GM23338 (cell line): ENCODE data around the gene TMEM270. TPM values are rescaled to one million over a fixed set of nuclear protein-coding genes. Genes with fewer than 3 reads are reported as not detected.

ENCODE experiments used
- ATAC-seq: fragments of 200-7000 bp; cut with Tn5 transposase; 3 replicates; pipeline ENCODE4 v1.9.1; 2020
- DNase-seq: peaks from one replicate; pipeline ENCODE4 v3.0.0-alpha.2; 2015; ENCODE audit warnings: low spot score
- H2AFZ ChIP-seq: fragments of 200-600 bp; sonication (generic); 2 replicates; pipeline ENCODE4 v1.8.0; 2016; ENCODE audit warnings: antibody characterized with exemption, mild to moderate bottlenecking, moderate library complexity
- H3F3A ChIP-seq: fragments of 200-600 bp; sonication (generic); replicated peaks from 2 replicates; pipeline ENCODE4 v1.8.0; 2017; ENCODE audit warnings: antibody characterized with exemption, mixed run types, low read depth
- H3K27ac ChIP-seq: fragments of 200-600 bp; sonication (generic); 2 replicates; pipeline ENCODE4 v1.6.1; 2016; ENCODE audit warnings: low read depth
- H3K27me3 ChIP-seq: fragments of 200-600 bp; sonication (generic); 2 replicates; pipeline ENCODE4 v1.8.0; 2016; ENCODE audit warnings: mild to moderate bottlenecking, mixed run types, moderate library complexity; ENCODE audit not compliant: insufficient read depth
- H3K36me3 ChIP-seq: fragments of 200-600 bp; sonication (generic); 2 replicates; pipeline ENCODE4 v1.8.0; 2016; ENCODE audit warnings: mild to moderate bottlenecking; ENCODE audit not compliant: insufficient read depth
- H3K4me1 ChIP-seq: fragments of 200-600 bp; sonication (generic); 2 replicates; pipeline ENCODE4 v1.8.0; 2016; ENCODE audit warnings: mild to moderate bottlenecking, moderate library complexity; ENCODE audit not compliant: insufficient read depth
- H3K4me2 ChIP-seq: fragments of 200-600 bp; sonication (generic); 2 replicates; pipeline ENCODE4 v1.7.1; 2017; ENCODE audit warnings: mixed run types
- H3K4me3 ChIP-seq: fragments of 200-600 bp; sonication (generic); 2 replicates; pipeline ENCODE4 v1.6.1; 2016; ENCODE audit warnings: mixed run types
- H3K79me2 ChIP-seq: fragments of 200-600 bp; sonication (generic); replicated peaks from 2 replicates; pipeline ENCODE4 v1.8.0; 2017; ENCODE audit warnings: mild to moderate bottlenecking; ENCODE audit not compliant: insufficient read depth
- H3K9me2 ChIP-seq: fragments of 200-600 bp; sonication (generic); 2 replicates; pipeline ENCODE4 v1.8.0; 2017; ENCODE audit not compliant: insufficient read depth
- H4K20me1 ChIP-seq: fragments of 200-600 bp; sonication (generic); replicated peaks from 2 replicates; pipeline ENCODE4 v1.8.0; 2017; ENCODE audit warnings: mild to moderate bottlenecking; ENCODE audit not compliant: insufficient read depth
- H3K27ac Mint-ChIP-seq: 2 replicates; pipeline ENCODE4 v1.8.0; 2020; ENCODE audit warnings: inconsistent platforms, mild to moderate bottlenecking, moderate library complexity, mixed read lengths
- H3K27me3 Mint-ChIP-seq: 3 replicates; pipeline ENCODE4 v1.8.0; 2022; ENCODE audit warnings: low read depth, mild to moderate bottlenecking, moderate library complexity, mixed read lengths, inconsistent platforms; ENCODE audit not compliant: insufficient read depth, poor library complexity
- H3K36me3 Mint-ChIP-seq: 3 replicates; pipeline ENCODE4 v1.8.0; 2021; ENCODE audit warnings: low read depth, mild to moderate bottlenecking, inconsistent platforms, moderate library complexity, mixed read lengths
- H3K4me1 Mint-ChIP-seq: 3 replicates; pipeline ENCODE4 v1.8.0; 2020; ENCODE audit warnings: mild to moderate bottlenecking, inconsistent platforms, mixed read lengths
- H3K4me3 Mint-ChIP-seq: 3 replicates; pipeline ENCODE4 v1.8.0; 2021; ENCODE audit warnings: moderate library complexity, mild to moderate bottlenecking, inconsistent platforms, mixed read lengths
- H3K9me3 Mint-ChIP-seq: 3 replicates; pipeline ENCODE4 v1.8.0; 2020; ENCODE audit warnings: moderate library complexity, mild to moderate bottlenecking, inconsistent platforms, mixed read lengths
- CREB1 ChIP-seq: fragments of 250-450 bp; sonication (Bioruptor Pico); IDR thresholded peaks from 2 replicates; pipeline ENCODE4 v1.5.0; 2020; ENCODE audit warnings: low read depth, mild to moderate bottlenecking, moderate library complexity
- CTCF ChIP-seq, 2 experiments: fragments of 200-600 bp in 1 of 2; sonication (generic) in 1 of 2; conservative IDR thresholded peaks; 2 replicates each; pipeline versions ENCODE4 v1.5.1 to v1.6.1; 2016 to 2017; ENCODE audit warnings: antibody characterized with exemption in 2 of 2, low read depth in 2 of 2, mild to moderate bottlenecking in 2 of 2, moderate library complexity in 1 of 2
- ETS1 ChIP-seq: IDR thresholded peaks from 2 replicates; pipeline ENCODE4 v1.6.1; 2016; ENCODE audit warnings: antibody characterized with exemption
- EZH2 ChIP-seq: fragments of 200-600 bp; sonication (generic); IDR thresholded peaks from one replicate; pipeline ENCODE4 v1.8.0; 2017; ENCODE audit warnings: antibody characterized with exemption, mild to moderate bottlenecking, low read depth; ENCODE audit not compliant: unreplicated experiment
- EZH2phosphoT487 ChIP-seq: fragments of 200-600 bp; sonication (generic); IDR thresholded peaks from one replicate; pipeline ENCODE4 v1.8.1; 2018; ENCODE audit warnings: antibody characterized with exemption; ENCODE audit not compliant: unreplicated experiment
- JUNB ChIP-seq: IDR thresholded peaks from one replicate; pipeline ENCODE4 v1.6.1; 2016; ENCODE audit warnings: antibody characterized with exemption; ENCODE audit not compliant: unreplicated experiment
- POLR2AphosphoS5 ChIP-seq: IDR thresholded peaks from 2 replicates; pipeline ENCODE4 v1.6.1; 2016; ENCODE audit warnings: antibody characterized with exemption, low read depth
- REST ChIP-seq: IDR thresholded peaks from one replicate; pipeline ENCODE4 v1.6.1; 2018; ENCODE audit warnings: antibody characterized with exemption; ENCODE audit not compliant: unreplicated experiment
- ZNF331 ChIP-seq: fragments of 250-450 bp; sonication (Bioruptor Pico); IDR thresholded peaks from 2 replicates; pipeline ENCODE4 v1.5.0; 2020; ENCODE audit warnings: low read depth, mild to moderate bottlenecking, moderate library complexity
- ZNF462 ChIP-seq: fragments of 250-450 bp; sonication (Bioruptor Pico); IDR thresholded peaks from 2 replicates; pipeline ENCODE4 v1.5.0; 2020; ENCODE audit warnings: mild to moderate bottlenecking, moderate library complexity
- polyA plus RNA-seq: library from polyadenylated mRNA; unstranded; fragments of >200 nt; fragmentation: Nextera tagmentation; extraction: Ambion mirVana; gene quantifications from 2 replicates; pipeline ENCODE4 v1.2.1, GENCODE V29; 2016
- total RNA-seq: library from RNA; depleted of rRNA; stranded (reverse); fragments of >200 nt; shearing (Covaris generic); gene quantifications from 2 replicates; pipeline ENCODE4 v1.2.3, GENCODE V29; 2014

TMEM270 gene
- total and polyA plus RNA-seq, 2 experiments from 2014 or later, result not detected

GRCh38 chr7:73827567-73828106 is 33.3 kb upstream of the TMEM270 start:
- no peaks in the 10 kb centered on the region for H3K27me3 ChIP-seq
- H3F3A ChIP-seq, result peaks cover 10% of the 10 kb centered on the region
- H3K4me1 ChIP-seq, result peaks cover 59% of the 10 kb centered on the region
- H4K20me1 ChIP-seq, result no peaks in the 10 kb centered on the region
- Mint-ChIP-seq H3K4me3 (peak overlapping the region; percentile 45; the same call in 2 of the 3 replicates), H3K36me3 (no peaks in the 10 kb centered on the region), H3K4me1 (peaks cover 68% of the 10 kb centered on the region), H3K27me3 (peaks cover 10% of the 10 kb centered on the region), H3K9me3 (no peaks in the 10 kb centered on the region), H3K27ac (peak overlapping the region; percentile 94)
- peak overlapping the region; percentile 71 for H3K4me2 ChIP-seq
- peak; percentile 12 for ATAC-seq
- peak; percentile 86 for DNase-seq
- H3K4me3 ChIP-seq, result peak overlapping the region; percentile 41; the same call in 1 of the 2 replicates
- H2AFZ ChIP-seq, result peak overlapping the region; percentile 74; the same call in 1 of the 2 replicates
- no peaks in the 10 kb centered on the region for H3K9me2 ChIP-seq
- H3K27ac ChIP-seq, result peak overlapping the region; percentile 75
- no peaks in the 10 kb centered on the region for H3K36me3 ChIP-seq
- TF ChIP-seq EZH2phosphoT487, result no peak
- no peak for TF ChIP-seq EZH2
- TF ChIP-seq CTCF (conservative IDR thresholded peaks at IDR 0.05; ENCODE audit: low read depth in 2 of 2), result no peak
- no peak for TF ChIP-seq ETS1
- TF ChIP-seq POLR2AphosphoS5, result no peak
- TF ChIP-seq REST, result no peak
- no peak for TF ChIP-seq JUNB
- no peak for TF ChIP-seq ZNF331 (CRISPR knock-in tag)
- TF ChIP-seq ZNF462, result no peak
- TF ChIP-seq CREB1 (CRISPR knock-in tag), result no peak
- no peaks in the 10 kb centered on the region for H3K79me2 ChIP-seq
